NOMO-1 treated with DMSO at 0.1 percent for 48 hours (cell line): ENCODE measurements around the gene PDE9A.

Experiments used
- DNase-seq: peaks from one replicate; lab custom pipeline; 2025; ENCODE audit not compliant: unreplicated experiment; lab: John Stamatoyannopoulos, UW

The PDE9A gene

GRCh38 chr21:42641311-42642218, 11.9 kb upstream of the PDE9A start:
- no peak for DNase-seq

GRCh38 chr21:42642219-42642745, 11.1 kb upstream of the PDE9A start:
- DNase-seq: no peak

- DNase-seq: no peak
These were observed 8.9 kb upstream of the PDE9A start for GRCh38 chr21:42644223-42645208.

GRCh38 chr21:42645211-42646075, 8.0 kb upstream of the PDE9A start:
- DNase-seq: no peak

GRCh38 chr21:42646076-42646825, 7.2 kb upstream of the PDE9A start:
- no peak for DNase-seq

- no peak for DNase-seq
These were observed 6.6 kb upstream of the PDE9A start for GRCh38 chr21:42646836-42647235.

GRCh38 chr21:42648606-42649005, 4.8 kb upstream of the PDE9A start:
- peak; percentile 29 for DNase-seq

GRCh38 chr21:42649122-42650032, 4.0 kb upstream of the PDE9A start:
- no peak for DNase-seq

GRCh38 chr21:42650033-42650370, 3.4 kb upstream of the PDE9A start:
- DNase-seq: no peak

GRCh38 chr21:42650441-42651421, 2.7 kb upstream of the PDE9A start:
- no peak for DNase-seq

GRCh38 chr21:42651515-42652401, 1.7 kb upstream of the PDE9A start:
- peak; percentile 60 for DNase-seq

- no peak for DNase-seq
These were observed 742 bp upstream of the PDE9A start for GRCh38 chr21:42652527-42653230.

GRCh38 chr21:42654179-42654912, 925 bp downstream of the PDE9A start:
- peak; percentile 12 for DNase-seq

- DNase-seq: no peak
These were observed 1.7 kb downstream of the PDE9A start for GRCh38 chr21:42654913-42655795.
